SK-N-SH (cell line): Measurements from ENCODE around the gene IST1. TPM values are rescaled to one million over a fixed set of nuclear protein-coding genes. Genes with fewer than 3 reads are reported as not detected.

Experiments
- CTCF ChIA-PET: fragments of 300-600, 350-600 bp; formaldehyde crosslinking; extraction: SDS; loops from one replicate; lab custom pipeline; 2021; lab: Yijun Ruan, JAX
- POLR2A ChIA-PET: fragments of 350-600 bp; sonication (Branson Sonifier 250); formaldehyde crosslinking; extraction: SDS; loops from one replicate; lab custom pipeline; 2020; ENCODE audit warnings: antibody characterized with exemption, inconsistent platforms; lab: Yijun Ruan, JAX
- DNase-seq: peaks from one replicate; pipeline ENCODE4 v3.0.0; 2012
- H2AFZ ChIP-seq: fragments of 200-600 bp; sonication (generic); 2 replicates; pipeline ENCODE4 v1.8.1; 2016; ENCODE audit warnings: antibody characterized with exemption, mild to moderate bottlenecking, low read depth
- H3F3A ChIP-seq: fragments of 200-600 bp; sonication (generic); replicated peaks from 2 replicates; pipeline ENCODE3; 2016; ENCODE audit warnings: antibody characterized with exemption, mild to moderate bottlenecking; ENCODE audit not compliant: insufficient read depth
- H3K27ac ChIP-seq, 2 experiments: fragments of 200-500 bp in 1 of 2; fragments of 200-600 bp in 1 of 2; sonication (Bioruptor generic) in 1 of 2; sonication (generic), shearing (Covaris generic) in 1 of 2; 2 replicates each; pipeline versions ENCODE4 v1.5.1 to v1.6.1; 2014 to 2016; ENCODE audit warnings: low read depth in 2 of 2, inconsistent platforms in 1 of 2, low read length in 1 of 2, mild to moderate bottlenecking in 1 of 2, mixed read lengths in 1 of 2
- H3K27me3 ChIP-seq: fragments of 200-600 bp; sonication (generic), shearing (Covaris generic); 2 replicates; pipeline ENCODE4 v1.6.1; 2016; ENCODE audit warnings: mixed run types; ENCODE audit not compliant: insufficient read depth
- H3K36me3 ChIP-seq, 2 experiments: fragments of 200-500 bp in 1 of 2; fragments of 200-600 bp in 1 of 2; sonication (Bioruptor generic) in 1 of 2; sonication (generic) in 1 of 2; replicated peaks in 1 of 2; 2 replicates each; pipeline versions ENCODE3 to v1.5.1; 2014 to 2016; ENCODE audit warnings: low read length in 1 of 2, mild to moderate bottlenecking in 1 of 2; ENCODE audit not compliant: insufficient read depth in 2 of 2, control insufficient read depth in 1 of 2
- H3K4me1 ChIP-seq, 2 experiments: fragments of 200-500 bp in 1 of 2; fragments of 200-600 bp in 1 of 2; sonication (Bioruptor generic) in 1 of 2; sonication (generic), shearing (Covaris generic) in 1 of 2; 2 replicates each; pipeline versions ENCODE4 v1.5.1 to v1.6.1; 2014 to 2016; ENCODE audit warnings: low read depth in 1 of 2, low read length in 1 of 2, mixed run types in 1 of 2; ENCODE audit not compliant: insufficient read depth in 2 of 2, control insufficient read depth in 1 of 2
- H3K4me2 ChIP-seq: fragments of 200-600 bp; sonication (generic), shearing (Covaris generic); 2 replicates; pipeline ENCODE4 v1.6.1; 2017; ENCODE audit warnings: mixed run types
- H3K4me3 ChIP-seq, 2 experiments: fragments of 200-500 bp in 1 of 2; fragments of 200-600 bp in 1 of 2; sonication (Bioruptor generic) in 1 of 2; sonication (generic), shearing (Covaris generic) in 1 of 2; 2 replicates each; pipeline versions ENCODE4 v1.5.1 to v1.8.1; 2014 to 2016; ENCODE audit warnings: low read depth in 2 of 2, inconsistent platforms in 1 of 2, low read length in 1 of 2, mild to moderate bottlenecking in 1 of 2, mixed read lengths in 1 of 2, moderate library complexity in 1 of 2
- H3K79me2 ChIP-seq: fragments of 200-600 bp; sonication (generic); 2 replicates; pipeline ENCODE4 v1.8.1; 2017; ENCODE audit warnings: mild to moderate bottlenecking; ENCODE audit not compliant: insufficient read depth
- H3K9ac ChIP-seq: fragments of 200-600 bp; sonication (generic); 2 replicates; pipeline ENCODE4 v1.6.1; 2017; ENCODE audit warnings: mixed run types
- H3K9me2 ChIP-seq: fragments of 200-600 bp; sonication (generic); 2 replicates; pipeline ENCODE4 v1.6.1; 2017; ENCODE audit warnings: mixed run types
- H3K9me3 ChIP-seq: fragments of 200-600 bp; sonication (generic); 2 replicates; pipeline ENCODE4 v1.6.1; 2017; ENCODE audit warnings: mixed run types, mild to moderate bottlenecking, moderate library complexity
- H4K20me1 ChIP-seq: fragments of 200-600 bp; sonication (generic); 2 replicates; pipeline ENCODE4 v1.6.1; 2017; ENCODE audit warnings: mild to moderate bottlenecking, mixed run types; ENCODE audit not compliant: insufficient read depth
- CHD2 ChIP-seq: fragments of 150-350 bp; IDR thresholded peaks from 2 replicates; pipeline ENCODE4 v1.6.1; 2018; ENCODE audit warnings: low read length; ENCODE audit not compliant: partially characterized antibody
- CTCF ChIP-seq: fragments of 200-600 bp; sonication (generic); IDR thresholded peaks from 2 replicates; pipeline ENCODE4 v1.6.1; 2017; ENCODE audit warnings: antibody characterized with exemption, mild to moderate bottlenecking, moderate library complexity
- EP300 ChIP-seq, 2 experiments: IDR thresholded peaks; 2 replicates each; pipeline versions ENCODE4 v1.4.0 to v1.6.1; 2012; ENCODE audit warnings: borderline replicate concordance in 1 of 2, low read depth in 1 of 2, low read length in 1 of 2
- EZH2phosphoT487 ChIP-seq: fragments of 200-600 bp; sonication (generic); IDR thresholded peaks from 2 replicates; pipeline ENCODE4 v1.6.1; 2017; ENCODE audit warnings: low read depth, mixed run types, mild to moderate bottlenecking, antibody characterized with exemption, moderate library complexity, borderline replicate concordance
- FOSL2 ChIP-seq: IDR thresholded peaks from 2 replicates; pipeline ENCODE4 v1.4.0; 2012; ENCODE audit warnings: low read depth, mild to moderate bottlenecking, moderate library complexity, borderline replicate concordance
- GABPA ChIP-seq: IDR thresholded peaks from 2 replicates; pipeline ENCODE4 v1.4.0; 2012; ENCODE audit warnings: low read depth, mild to moderate bottlenecking
- GATA2 ChIP-seq: sonication (generic); formaldehyde crosslinking; IDR thresholded peaks from 2 replicates; pipeline ENCODE4 v1.5.0; 2020; ENCODE audit warnings: mild to moderate bottlenecking, missing genetic modification reagents
- JUND ChIP-seq: IDR thresholded peaks from 2 replicates; pipeline ENCODE4 v1.4.0; 2012
- MEF2A ChIP-seq: IDR thresholded peaks from 2 replicates; pipeline ENCODE4 v1.4.0; 2012; ENCODE audit warnings: low read depth, borderline replicate concordance
- MXI1 ChIP-seq: IDR thresholded peaks from 2 replicates; pipeline ENCODE4 v1.6.1; 2012; ENCODE audit warnings: mild to moderate bottlenecking, low read depth, low read length, improper control_type of control experiment
- NFIC ChIP-seq: IDR thresholded peaks from 2 replicates; pipeline ENCODE4 v1.4.0; 2012; ENCODE audit warnings: borderline replicate concordance
- NRF1 ChIP-seq: IDR thresholded peaks from 2 replicates; pipeline ENCODE4 v1.6.1; 2012; ENCODE audit warnings: low read depth, mild to moderate bottlenecking, low read length
- POLR2AphosphoS5 ChIP-seq: IDR thresholded peaks from 2 replicates; pipeline ENCODE4 v1.6.1; 2012; ENCODE audit warnings: low read depth, low read length
- RAD21 ChIP-seq: IDR thresholded peaks from 2 replicates; pipeline ENCODE4 v1.6.1; 2012; ENCODE audit warnings: mild to moderate bottlenecking, low read length
- REST ChIP-seq: IDR thresholded peaks from 2 replicates; pipeline ENCODE4 v1.6.1; 2012; ENCODE audit warnings: mild to moderate bottlenecking, low read depth, low read length, moderate library complexity
- RFX5 ChIP-seq: IDR thresholded peaks from 2 replicates; pipeline ENCODE4 v1.6.1; 2012; ENCODE audit warnings: mild to moderate bottlenecking, improper control_type of control experiment, low read length
- SIN3A ChIP-seq: IDR thresholded peaks from 2 replicates; pipeline ENCODE4 v1.6.1; 2012; ENCODE audit warnings: low read depth, mild to moderate bottlenecking, low read length, moderate library complexity, borderline replicate concordance
- TAF1 ChIP-seq: IDR thresholded peaks from 2 replicates; pipeline ENCODE4 v1.6.1; 2012; ENCODE audit warnings: low read depth, mild to moderate bottlenecking, low read length, moderate library complexity, borderline replicate concordance
- TCF12 ChIP-seq: IDR thresholded peaks from 2 replicates; pipeline ENCODE4 v1.4.0; 2012
- YY1 ChIP-seq: IDR thresholded peaks from 2 replicates; pipeline ENCODE4 v1.4.0; 2012; ENCODE audit warnings: low read depth, mild to moderate bottlenecking
- WGBS: methylation state at CpG from one replicate; pipeline ENCODE4 v1.1.6; 2017; ENCODE audit warnings: low lambda C conversion rate; 5-methylcytosine and 5-hydroxymethylcytosine counted together
- polyA plus RNA-seq, 3 experiments: library from polyadenylated mRNA; depleted of rRNA; stranded (reverse); fragments of >200 nt; gene quantifications; 2 replicates each; pipeline ENCODE4 v1.2.3, GENCODE V29; 2012
- TF ChIP-seq, protein P1 (sequence below): IDR thresholded peaks from 2 replicates; pipeline ENCODE4; 2012
- TF ChIP-seq, protein P2 (sequence below): fragments of 150-350 bp; IDR thresholded peaks from 2 replicates; pipeline ENCODE4 v1.6.1; 2017; ENCODE audit warnings: antibody characterized with exemption, low read length, low read depth, borderline replicate concordance

The IST1 gene
- polyA plus RNA-seq (2012; rRNA removed), result 133 and 187 TPM in 2 replicates
- polyA plus RNA-seq (2012; cell fraction: cytosol; rRNA removed), result 123 and 127 TPM in 2 replicates
- 213 and 350 TPM in 2 replicates for polyA plus RNA-seq (2012; cell fraction: nucleus; rRNA removed)

DNA sequence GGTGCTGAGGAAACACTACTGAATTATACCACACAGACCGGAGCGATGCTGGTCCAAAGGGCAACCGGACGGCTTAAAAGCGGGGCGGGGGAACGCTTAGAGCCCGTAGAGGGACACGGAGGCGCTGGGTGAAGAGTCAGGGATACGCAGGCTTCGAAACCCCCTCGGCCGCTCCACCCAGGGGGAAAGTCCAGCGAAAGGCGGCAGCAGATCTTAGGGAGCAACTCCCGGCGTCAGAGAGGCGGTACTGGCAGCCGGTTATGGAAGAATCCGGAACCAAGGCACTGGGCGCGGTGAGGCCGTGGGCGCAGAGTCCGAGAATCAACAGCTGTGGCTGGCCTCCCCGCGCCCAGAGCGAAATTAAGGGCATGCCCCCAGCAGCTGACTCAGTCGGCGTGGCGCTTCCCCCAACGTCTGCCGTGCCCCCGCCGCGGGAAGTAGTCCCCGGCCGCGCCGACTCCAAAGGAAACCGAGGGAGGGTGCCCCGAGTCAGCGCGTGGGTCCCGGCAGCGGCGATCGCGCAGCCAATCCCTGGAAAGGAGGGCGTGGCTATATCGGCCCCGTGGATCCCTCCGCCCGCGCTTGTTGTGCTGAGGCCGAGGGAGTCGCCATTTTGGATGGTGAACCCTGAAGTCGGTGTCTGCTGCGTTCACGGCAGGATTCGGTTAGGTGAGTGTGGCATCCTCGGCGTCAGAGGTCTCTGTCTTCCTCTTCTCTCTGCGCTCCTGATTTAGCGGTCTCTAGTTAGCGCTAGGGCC lies at the start of gene IST1:
Gene IST1 (plus strand): TSS at position 611 of the 758 bp plus-strand sequence. CDS start 20,110 bp downstream, outside the sequence.
- POLR2A ChIA-PET, result interaction anchor here (1.7 kb wide), 1 partner anchor 11 kb away, joined by 13 read pairs; the partner anchor contains the start of gene ZNF821
- H3K4me2 ChIP-seq, result peak within 1 kb of the TSS; percentile 90
- H2AFZ ChIP-seq, result peak within 1 kb of the TSS; percentile 80
- no peaks in the 10 kb centered on the region for H3K27me3 ChIP-seq
- H3K79me2 ChIP-seq, result peaks cover 47% of the 10 kb centered on the region
- H3K36me3 ChIP-seq, result peaks cover 0 to 19% of the 10 kb centered on the region in 2 experiments
- H3K27ac ChIP-seq, result peak within 1 kb of the TSS; percentile 90 to 94
- peaks cover 39% of the 10 kb centered on the region for H4K20me1 ChIP-seq
- CTCF ChIA-PET, result interaction anchor here (0.7 to 8.1 kb wide), 3 partner anchors 12 to 87 kb away, joined by 3 to 59 read pairs (median 6); partner anchors contain the start of gene ZNF821
- 1% methylated on average over 20 of the region's 67 CpGs for WGBS
- H3K9me3 ChIP-seq, result no peaks in the 10 kb centered on the region
- peak; percentile 98 for DNase-seq
- H3K4me1 ChIP-seq, result peaks cover 5 to 6% of the 10 kb centered on the region in 2 experiments; a peak in 1 of 4 replicates
- peak within 1 kb of the TSS; percentile 98 for H3K9ac ChIP-seq
- H3K9me2 ChIP-seq, result no peaks in the 10 kb centered on the region
- H3K4me3 ChIP-seq, result peak within 1 kb of the TSS; percentile 69 to 94
- peaks cover 13% of the 10 kb centered on the region for H3F3A ChIP-seq
- TF ChIP-seq GABPA (peak; percentile 47), EZH2phosphoT487 (no peak), MXI1 (peak; percentile 84), JUND (peak; percentile 60; the same call in 1 of the 2 replicates), NRF1 (peak; percentile 46), GATA2 (no peak), NFIC (peak; percentile 17; the same call in 1 of the 2 replicates), TAF1 (peak; percentile 93), YY1 (peak; percentile 97), REST (peak; percentile 10; the same call in 1 of the 2 replicates), CHD2 (peak; percentile 98), RFX5 (peak; percentile 29; the same call in 1 of the 2 replicates), POLR2AphosphoS5 (peak; percentile 84; the same call in 1 of the 2 replicates), MEF2A (no peak), SIN3A (peak; percentile 73; the same call in 1 of the 2 replicates), TCF12 (peak; percentile 41; the same call in 1 of the 2 replicates), RAD21 (no peak), CTCF (no peak), FOSL2 (peak; percentile 57; the same call in 1 of the 2 replicates), EP300 (IDR thresholded peaks at IDR 0.05; ENCODE audit: borderline replicate concordance in 1 of 2, low read depth in 1 of 2, low read length in 1 of 2) (0 out of 4 replicates have a peak, but pooled peaks have one; percentile 24 to 56)
- TF ChIP-seq, protein P1, sequence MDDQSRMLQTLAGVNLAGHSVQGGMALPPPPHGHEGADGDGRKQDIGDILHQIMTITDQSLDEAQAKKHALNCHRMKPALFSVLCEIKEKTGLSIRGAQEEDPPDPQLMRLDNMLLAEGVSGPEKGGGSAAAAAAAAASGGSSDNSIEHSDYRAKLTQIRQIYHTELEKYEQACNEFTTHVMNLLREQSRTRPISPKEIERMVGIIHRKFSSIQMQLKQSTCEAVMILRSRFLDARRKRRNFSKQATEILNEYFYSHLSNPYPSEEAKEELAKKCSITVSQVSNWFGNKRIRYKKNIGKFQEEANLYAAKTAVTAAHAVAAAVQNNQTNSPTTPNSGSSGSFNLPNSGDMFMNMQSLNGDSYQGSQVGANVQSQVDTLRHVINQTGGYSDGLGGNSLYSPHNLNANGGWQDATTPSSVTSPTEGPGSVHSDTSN, result peak; percentile 80
- TF ChIP-seq, protein P2, sequence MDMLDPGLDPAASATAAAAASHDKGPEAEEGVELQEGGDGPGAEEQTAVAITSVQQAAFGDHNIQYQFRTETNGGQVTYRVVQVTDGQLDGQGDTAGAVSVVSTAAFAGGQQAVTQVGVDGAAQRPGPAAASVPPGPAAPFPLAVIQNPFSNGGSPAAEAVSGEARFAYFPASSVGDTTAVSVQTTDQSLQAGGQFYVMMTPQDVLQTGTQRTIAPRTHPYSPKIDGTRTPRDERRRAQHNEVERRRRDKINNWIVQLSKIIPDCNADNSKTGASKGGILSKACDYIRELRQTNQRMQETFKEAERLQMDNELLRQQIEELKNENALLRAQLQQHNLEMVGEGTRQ, result no peak
